GM21529 (cell line): Measurements from ENCODE around the gene IFT20.

Experiments used
- ATAC-seq: cut with Tn5 transposase; IDR thresholded peaks from one replicate; pipeline ENCODE4 v1.9.1; 2021; ENCODE audit not compliant: unreplicated experiment

Gene IFT20

GRCh38 chr17:28338056-28338768 lies 2.9 kb upstream of the IFT20 start:
- no peak for ATAC-seq

DNA sequence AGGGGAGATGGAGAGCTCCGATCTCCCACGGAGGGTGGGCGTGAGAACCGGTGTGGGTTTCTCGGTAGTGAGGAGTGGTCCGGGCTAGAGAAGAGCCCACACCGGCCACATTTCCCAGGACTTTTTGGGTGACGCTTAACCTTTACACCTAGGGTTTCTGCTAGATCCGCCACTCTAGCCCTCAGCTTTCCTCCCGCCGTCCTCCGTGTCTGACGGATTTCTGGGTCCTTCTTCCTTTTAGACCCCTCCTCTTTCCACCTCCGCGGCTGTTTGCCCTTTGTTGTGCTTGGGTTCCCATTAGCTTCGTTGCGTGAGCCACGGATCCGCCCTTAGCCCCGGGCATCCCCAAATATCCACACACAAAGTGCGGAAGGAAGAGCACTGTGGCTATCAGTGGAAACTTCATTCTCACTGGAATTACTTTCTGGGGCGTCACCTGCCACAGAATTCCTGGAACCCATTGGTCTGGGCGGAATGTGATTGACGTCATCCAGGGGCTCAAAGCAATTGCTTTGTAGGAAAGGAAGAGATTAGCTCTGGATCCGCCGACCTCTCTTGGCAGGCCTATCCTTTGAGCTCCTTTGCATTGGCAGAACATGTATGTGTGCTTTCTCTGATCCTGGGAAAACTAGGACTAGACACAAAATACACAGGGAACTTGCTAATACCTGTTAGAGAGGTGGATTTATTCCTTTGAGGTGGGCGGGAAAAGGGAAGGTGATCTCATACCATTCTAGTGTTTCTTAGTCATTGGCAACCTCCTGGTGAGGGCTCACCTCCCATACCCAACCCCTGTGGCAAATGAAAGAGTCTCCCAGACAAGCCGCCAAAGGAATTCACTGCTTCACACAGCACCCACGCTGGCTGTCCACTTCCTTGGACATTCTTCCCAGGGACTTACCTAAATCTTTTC lies 943 bp upstream of the IFT20 start:
- ATAC-seq, result no peak

GRCh38 chr17:28334666-28335200 lies 539 bp downstream of the IFT20 start:
- no peak for ATAC-seq

- ATAC-seq, result no peak
Observed at GRCh38 chr17:28334171-28334570, 1.1 kb downstream of the IFT20 start.

- no peak for ATAC-seq
Observed at GRCh38 chr17:28333083-28333746, 2.1 kb downstream of the IFT20 start.

- no peak for ATAC-seq
Observed at GRCh38 chr17:28331891-28332420, 3.3 kb downstream of the IFT20 start.

GRCh38 chr17:28330671-28331070 lies 4.6 kb downstream of the IFT20 start:
- no peak for ATAC-seq

GRCh38 chr17:28328325-28328724 lies 6.9 kb downstream of the IFT20 start:
- ATAC-seq, result no peak

DNA sequence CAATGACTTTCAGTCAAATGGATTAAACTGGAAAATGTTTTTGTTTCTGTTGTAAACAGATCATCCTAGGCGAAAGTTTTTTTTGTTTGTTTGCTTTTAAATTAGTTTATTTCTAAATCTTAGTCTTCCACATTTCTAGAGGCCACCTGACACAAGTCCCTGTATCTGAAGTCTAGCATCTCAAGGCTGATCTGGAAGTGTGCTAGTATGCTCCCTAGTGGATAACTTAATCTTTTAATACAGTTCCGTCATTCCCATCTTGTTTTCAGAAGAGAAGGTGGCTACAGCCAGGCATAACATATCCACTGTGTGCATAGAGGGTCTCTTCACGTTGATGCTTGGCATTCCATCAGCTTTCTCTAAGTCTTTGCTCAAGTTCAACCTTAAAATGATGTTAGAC lies 7.6 kb downstream of the IFT20 start:
- ATAC-seq, result no peak

DNA sequence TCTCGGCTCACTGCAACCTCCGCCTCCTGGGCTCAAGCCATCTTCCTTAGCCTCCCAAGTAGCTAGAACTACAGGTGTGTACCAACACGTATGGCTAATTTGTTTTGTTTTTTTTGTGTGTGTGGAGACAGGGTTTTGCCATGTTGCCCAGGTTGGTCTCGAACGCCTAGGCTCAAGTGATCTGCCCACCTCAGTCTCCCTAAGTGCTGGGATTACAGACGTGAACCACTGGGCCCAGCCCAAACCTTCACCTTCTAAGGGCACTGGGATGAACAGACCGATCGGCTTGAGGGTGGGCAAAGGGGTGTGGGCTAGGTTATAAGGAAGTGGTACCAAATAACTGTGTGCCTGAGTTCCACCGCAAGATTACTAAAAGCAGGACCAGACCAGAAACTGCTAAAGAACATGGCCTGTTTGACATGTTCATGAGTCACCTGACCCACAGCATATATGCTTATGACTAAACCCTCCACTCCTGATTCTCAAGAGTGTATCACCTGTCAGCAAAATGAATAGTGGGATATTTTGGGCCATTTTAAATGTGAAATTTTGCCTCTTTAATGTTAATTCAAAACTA lies 8.2 kb downstream of the IFT20 start:
- peak; percentile 82 for ATAC-seq

GRCh38 chr17:28326114-28326513 lies 9.2 kb downstream of the IFT20 start:
- ATAC-seq, result no peak

DNA sequence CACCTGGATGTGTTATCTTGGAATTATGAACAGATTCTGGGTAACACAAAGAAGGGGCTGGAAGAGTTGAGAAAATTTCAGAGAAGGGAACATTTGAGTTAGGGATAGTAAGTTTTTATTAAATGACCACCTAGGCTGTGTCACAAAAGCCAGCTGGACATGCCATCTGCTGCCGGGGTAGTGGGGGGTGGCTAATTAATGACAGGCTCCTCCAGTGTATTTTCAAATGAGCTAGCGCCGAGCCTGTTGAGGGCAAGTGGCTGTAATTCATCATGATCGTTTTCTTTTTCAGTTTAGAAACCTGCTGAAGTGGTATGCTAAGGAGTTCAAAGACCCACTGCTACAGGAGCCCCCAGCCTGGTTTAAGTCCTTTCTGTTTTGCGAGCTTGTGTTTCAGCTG lies 10.1 kb downstream of the IFT20 start:
- no peak for ATAC-seq

- no peak for ATAC-seq
Observed at GRCh38 chr17:28324781-28325180, 10.5 kb downstream of the IFT20 start.

- no peak for ATAC-seq
Observed at GRCh38 chr17:28324267-28324745, 11.0 kb downstream of the IFT20 start.

GRCh38 chr17:28320215-28321061 lies 14.8 kb downstream of the IFT20 start:
- ATAC-seq, result no peak

- ATAC-seq, result no peak
Observed at GRCh38 chr17:28319598-28319935, 15.7 kb downstream of the IFT20 start.

DNA sequence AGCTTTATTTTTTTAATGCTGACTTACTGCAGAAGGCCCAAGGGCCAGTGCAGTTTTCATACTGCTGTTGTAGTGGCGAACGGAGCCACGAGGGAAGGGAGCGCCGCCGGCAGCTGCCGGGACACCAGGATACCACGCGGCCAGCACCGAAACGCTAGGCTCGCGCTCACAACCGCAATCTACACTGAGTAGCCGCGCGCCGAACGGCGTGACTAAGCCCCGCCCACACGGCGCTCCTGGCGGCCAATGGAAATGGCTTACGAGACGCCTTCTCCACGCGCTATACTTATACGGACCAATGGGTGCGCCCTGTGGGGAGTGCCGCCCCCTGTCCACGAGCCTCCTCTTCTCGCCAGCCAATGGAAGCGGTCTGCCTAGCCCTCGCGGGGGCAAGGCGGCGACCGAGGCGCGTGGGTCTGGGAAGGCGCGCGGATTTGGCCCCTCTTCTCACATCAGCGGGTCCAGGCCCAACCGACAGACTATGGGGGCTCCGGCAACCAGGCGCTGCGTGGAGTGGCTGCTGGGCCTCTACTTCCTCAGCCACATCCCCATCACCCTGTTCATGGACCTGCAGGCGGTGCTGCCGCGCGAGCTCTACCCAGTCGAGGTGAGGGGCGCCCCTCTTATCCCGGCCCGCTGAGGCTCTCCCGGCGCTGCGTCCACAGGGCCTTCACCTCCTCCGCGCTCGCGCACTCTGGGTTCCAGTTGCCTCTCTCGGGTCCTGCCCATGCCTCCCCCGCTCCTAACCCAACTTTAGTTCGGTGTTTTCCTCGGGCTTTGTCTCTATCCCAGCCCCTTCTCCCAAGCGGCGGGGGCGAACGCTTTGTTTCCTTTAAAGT lies 16.3 kb downstream of the IFT20 start, which contains the start of gene TMEM97:
Gene TMEM97 (plus strand): TSS at position 442 of the 839 bp plus-strand sequence. CDS start 40 bp downstream, at position 482.
- peak; percentile 97 for ATAC-seq

- peak; percentile 4 for ATAC-seq
Observed at GRCh38 chr17:28317966-28318758, 17.1 kb downstream of the IFT20 start.
